ENCODE measurements around the gene WNT7B. TPM values are rescaled to one million over a fixed set of nuclear protein-coding genes. Genes with fewer than 3 reads are reported as not detected.

WNT7B gene
- total RNA-seq, 1 experiment from 2014 or later: 18.9 TPM

DNA sequence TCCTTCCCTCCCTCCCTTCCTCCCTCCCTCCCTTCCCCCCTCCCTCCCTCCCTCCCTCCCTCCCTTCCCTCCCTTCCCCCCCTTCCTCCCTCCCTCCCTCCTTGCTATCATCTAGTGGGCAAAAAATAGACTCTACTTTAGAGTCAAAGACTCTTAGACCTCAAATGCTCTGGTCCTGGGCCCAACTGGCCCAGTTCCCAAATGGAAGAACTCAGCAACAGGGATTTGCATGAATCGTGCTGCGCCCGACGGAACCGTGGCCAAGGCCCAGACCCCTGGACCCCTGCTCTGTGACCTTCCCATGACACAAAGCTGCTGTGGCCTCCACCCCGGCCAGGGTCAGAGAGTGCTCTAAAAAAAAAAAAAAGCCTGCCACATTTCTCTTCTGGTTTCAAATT is 97.4 kb downstream of the WNT7B start:
- no peak for DNase-seq (ENCODE audit: low read depth)

DNA sequence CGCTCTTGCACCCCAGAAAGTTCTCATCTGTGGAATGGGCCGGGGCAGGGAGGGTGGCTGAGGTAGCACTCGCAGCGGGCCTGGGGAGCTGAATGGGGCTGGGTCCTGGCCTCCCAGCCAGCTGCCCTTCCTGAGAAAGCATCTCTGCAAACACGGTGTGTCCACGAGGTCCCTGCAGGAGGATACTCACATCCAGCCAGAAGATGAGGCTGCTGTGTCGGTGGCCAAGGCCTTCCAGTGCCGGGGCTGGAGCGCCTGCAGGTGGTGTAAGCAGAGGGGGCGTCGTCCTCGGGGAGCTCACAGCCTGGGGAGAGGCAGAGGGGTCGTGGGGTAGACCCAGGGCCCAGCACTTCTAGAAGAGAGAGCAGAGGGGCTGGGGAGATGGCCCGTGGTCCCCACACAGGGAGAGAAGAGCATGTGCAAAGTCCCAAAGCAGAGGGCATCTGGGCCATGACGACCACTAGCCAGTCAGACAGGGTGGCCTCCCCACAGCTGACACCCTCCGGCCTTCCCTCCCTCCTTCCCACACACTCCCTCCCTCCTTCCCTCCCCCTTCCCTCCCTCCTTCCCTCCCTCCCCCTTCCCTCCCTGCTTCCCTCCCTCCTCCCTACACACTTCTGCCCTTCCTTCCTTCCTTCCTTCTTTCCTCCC is 97.9 kb downstream of the WNT7B start:
- no peak for DNase-seq (ENCODE audit: low read depth)

DNA sequence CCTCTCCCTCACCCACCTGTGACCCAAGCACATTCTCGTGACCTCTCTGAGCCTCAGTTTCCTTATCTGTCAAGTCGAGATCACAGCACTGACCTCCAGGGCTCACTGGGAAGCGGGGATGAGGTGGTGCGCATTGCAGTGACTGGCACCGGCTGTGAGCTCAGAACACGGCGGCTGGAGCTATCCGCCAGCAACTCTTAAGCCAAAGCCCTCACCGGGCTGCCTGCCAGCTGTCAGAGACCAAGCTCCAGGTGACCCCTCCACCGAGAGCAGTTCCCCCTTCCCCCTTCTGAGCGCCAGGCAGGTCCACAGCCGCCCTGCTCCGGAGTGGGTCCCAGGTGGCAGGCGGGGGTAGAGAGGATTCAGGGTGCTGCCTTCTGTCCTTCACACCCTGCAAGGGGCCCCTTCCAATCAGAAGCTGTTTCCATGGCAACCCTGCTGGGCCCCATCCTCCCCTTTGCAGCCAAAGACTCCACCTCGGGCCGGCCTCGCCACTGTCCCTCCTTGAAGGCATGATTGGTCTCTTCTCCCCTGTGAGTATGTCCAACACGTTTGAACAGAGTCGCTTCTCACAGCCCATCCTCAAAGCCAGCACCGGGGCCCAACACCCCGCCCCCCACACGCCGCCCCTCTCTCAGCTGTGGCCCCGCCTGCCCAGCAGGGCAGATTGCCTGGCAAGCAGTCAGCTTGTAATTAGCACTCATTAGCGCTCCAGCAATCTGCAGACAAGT is 98.7 kb downstream of the WNT7B start:
- DNase-seq (ENCODE audit: low read depth): no peak

DNA sequence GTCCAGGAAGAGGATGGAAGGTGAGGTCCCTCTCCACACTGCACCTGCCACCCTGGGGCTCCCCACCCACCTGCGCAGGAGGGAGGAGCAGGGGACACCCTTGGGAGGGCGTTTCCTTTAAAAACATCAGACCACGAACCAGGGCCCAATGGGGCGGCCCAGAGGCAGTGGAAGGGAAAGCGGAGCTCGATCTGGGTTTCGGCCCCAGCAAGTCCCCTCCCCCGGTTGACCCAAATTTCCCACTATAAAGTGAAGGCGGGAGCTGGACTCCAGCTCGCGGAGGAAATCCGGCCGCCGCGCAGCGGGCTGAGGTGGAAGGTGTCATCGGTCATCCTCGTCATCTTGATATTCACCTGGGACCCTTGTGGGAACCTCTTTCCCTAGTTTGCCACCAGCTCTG is 99.3 kb downstream of the WNT7B start:
- no peak for DNase-seq (ENCODE audit: low read depth)

DNA sequence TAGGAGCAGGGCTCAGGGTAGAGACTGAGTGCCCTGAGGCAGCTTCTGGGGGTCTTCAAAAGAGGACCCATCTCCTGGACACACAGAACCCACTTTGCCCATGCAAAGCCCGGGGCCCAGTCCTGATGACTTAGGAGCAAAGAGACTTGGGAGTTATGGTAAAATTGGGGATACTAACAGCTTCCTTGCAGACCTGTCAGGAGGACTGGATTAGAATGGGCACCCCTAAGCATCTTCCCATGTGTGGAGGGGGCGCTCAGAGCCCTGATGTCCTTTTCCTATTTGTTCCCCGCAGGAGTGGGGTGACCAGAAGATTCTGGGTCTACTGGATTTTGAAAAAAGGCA is 100.0 kb downstream of the WNT7B start:
- no peak for DNase-seq (ENCODE audit: low read depth)

DNA sequence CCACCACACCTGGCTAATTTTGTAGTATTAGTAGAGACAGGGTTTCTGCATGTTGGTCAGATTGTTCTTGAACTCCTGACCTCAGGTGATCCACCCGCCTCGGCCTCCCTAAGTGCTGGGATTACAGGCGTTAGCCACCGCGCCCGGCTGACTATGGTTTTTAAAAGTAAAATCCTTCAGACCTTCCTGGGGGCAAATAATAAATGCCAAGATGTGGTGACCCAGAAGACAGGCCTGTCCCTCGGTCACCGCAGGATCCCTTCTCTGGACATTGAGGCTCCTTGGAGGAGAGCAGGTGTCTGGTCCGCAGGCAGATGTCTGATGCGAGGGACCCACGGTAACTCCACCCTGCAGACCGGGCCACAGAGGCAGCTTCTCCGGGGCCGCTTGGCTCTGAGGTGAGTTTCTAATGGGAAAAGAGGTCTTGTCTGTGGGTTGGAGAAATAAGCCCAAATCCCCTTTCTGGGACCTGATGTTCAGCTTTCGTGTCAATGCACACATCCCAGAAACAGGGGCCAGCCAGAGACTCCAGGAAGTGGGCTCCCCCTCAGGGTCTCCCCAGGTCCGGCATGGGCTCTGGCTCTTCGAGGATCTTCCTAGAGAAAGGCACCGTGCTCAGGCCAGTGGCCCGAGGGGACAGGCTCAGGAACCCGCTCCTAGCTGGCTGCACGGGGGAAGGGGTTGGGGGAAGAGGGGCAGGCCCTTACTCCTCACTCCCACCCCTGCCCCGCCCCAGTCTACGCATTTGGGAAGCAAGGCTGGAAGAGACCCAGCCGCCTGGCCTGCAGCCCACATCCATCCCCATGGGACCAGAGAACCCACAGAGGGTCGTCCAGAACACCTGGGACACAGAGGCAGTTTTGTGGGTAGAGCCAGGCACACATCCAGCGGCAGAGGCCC is 100.6 kb downstream of the WNT7B start:
- no peak for DNase-seq (ENCODE audit: low read depth)

DNA sequence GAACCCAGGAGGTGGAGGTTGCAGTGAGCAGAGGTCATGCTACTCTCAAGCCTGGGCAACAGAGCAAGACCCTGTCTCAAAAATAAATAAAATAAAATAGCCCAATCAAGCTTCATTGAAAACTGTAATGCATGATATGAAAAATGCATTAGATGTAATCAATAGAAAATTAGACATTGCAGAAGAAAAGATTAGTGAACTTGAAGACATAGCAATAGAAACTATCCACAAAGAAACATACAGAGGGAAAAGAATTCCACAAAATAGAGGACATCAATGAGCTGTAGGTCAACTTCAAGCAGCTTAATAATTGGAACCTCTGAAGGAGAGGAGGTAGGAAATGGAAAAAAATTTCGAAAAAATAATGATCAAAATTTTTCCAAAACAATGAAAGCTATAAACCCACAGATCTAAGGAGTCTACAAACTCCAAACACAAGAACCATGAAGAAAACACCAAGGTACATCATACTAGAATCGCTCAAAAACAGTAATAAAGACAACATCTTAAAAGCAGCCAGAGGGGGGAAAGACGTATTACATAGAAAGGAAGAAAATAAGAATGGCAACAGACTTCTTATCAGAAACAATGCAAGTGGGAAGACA is 104.2 kb downstream of the WNT7B start:
- DNase-seq (ENCODE audit: low read depth): no peak

DNA sequence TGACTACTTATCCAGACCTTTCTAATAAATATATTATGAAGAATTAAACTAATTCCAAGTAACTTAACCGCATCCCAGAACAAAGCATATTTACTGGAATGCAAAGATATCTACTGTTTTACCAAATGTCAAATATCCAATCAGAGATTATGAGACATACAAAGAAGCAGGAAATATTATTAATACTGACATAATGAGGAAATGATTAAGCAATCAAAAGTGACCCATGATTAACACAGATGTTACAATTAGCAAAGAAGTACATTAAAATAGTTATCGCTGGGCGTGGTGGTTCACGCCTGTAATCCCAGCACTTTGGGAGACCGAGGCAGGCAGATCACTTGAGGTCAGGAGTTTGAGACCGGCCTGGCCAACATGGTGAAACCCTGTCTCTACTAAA is 105.2 kb downstream of the WNT7B start:
- no peak for DNase-seq (ENCODE audit: low read depth)

Other genes with a start within 250 kb of the WNT7B start
- gene PPARA, start 173.4 kb upstream of the WNT7B start, total RNA-seq (2014; rRNA removed; shearing (Covaris generic)): 4.3 and 4.7 TPM in 2 replicates